OCI-LY7 (cell line): ENCODE data around the gene KCNJ2. TPM values are rescaled to one million over a fixed set of nuclear protein-coding genes. Genes with fewer than 3 reads are reported as not detected.

Experiments used
- BruUV-seq: library from RNA; stranded (reverse); fragments of 400-500 nt; replicated peaks from 2 replicates; lab custom pipeline; 2021; lab: Mats Ljungman, UMichigan
- CTCF ChIA-PET: fragments of 300-600 bp; sonication (Branson Sonifier 250); formaldehyde crosslinking; loops from one replicate; lab custom pipeline; 2022; ENCODE audit warnings: antibody characterized with exemption; ENCODE audit not compliant: unreplicated experiment; lab: Charles Lee
- POLR2A ChIA-PET: fragments of 300-600 bp; sonication (Branson Sonifier 250); formaldehyde crosslinking; loops from one replicate; lab custom pipeline; 2022; ENCODE audit warnings: antibody characterized with exemption; lab: Charles Lee
- DNase-seq: peaks from one replicate; pipeline ENCODE4 v3.0.0-alpha.2; 2015; ENCODE audit warnings: low spot score
- H2AFZ ChIP-seq: fragments of 200-600 bp; sonication (generic), shearing (Covaris generic); 2 replicates; pipeline ENCODE4 v1.6.1; 2014; ENCODE audit warnings: mild to moderate bottlenecking, antibody characterized with exemption, low read length, moderate library complexity
- H3K27ac ChIP-seq: fragments of 200-600 bp; sonication (generic); 2 replicates; pipeline ENCODE4 v1.5.1; 2014; ENCODE audit warnings: mixed run types, low read depth, mild to moderate bottlenecking, moderate library complexity, low read length, inconsistent platforms; ENCODE audit not compliant: poor library complexity, severe bottlenecking
- H3K36me3 ChIP-seq: fragments of 200-600 bp; sonication (generic); 2 replicates; pipeline ENCODE4 v1.6.1; 2014; ENCODE audit warnings: mild to moderate bottlenecking, antibody characterized with exemption, low read length, moderate library complexity, mixed read lengths; ENCODE audit not compliant: insufficient read depth
- H3K4me1 ChIP-seq: fragments of 200-600 bp; sonication (generic); 2 replicates; pipeline ENCODE4 v1.5.1; 2014; ENCODE audit warnings: mild to moderate bottlenecking, low read length; ENCODE audit not compliant: insufficient read depth, poor library complexity, severe bottlenecking
- H3K4me2 ChIP-seq: fragments of 200-600 bp; sonication (generic); 2 replicates; pipeline ENCODE4 v1.6.1; 2014; ENCODE audit warnings: mild to moderate bottlenecking, low read length
- H3K4me3 ChIP-seq: fragments of 200-600 bp; sonication (generic); 2 replicates; pipeline ENCODE4 v1.5.1; 2014; ENCODE audit warnings: mild to moderate bottlenecking, low read depth, low read length; ENCODE audit not compliant: poor library complexity, severe bottlenecking
- H3K79me2 ChIP-seq: fragments of 200-600 bp; sonication (generic); 2 replicates; pipeline ENCODE4 v1.6.1; 2016; ENCODE audit warnings: low read depth, mild to moderate bottlenecking, low read length, moderate library complexity, mixed read lengths; ENCODE audit not compliant: insufficient read depth
- H3K9me2 ChIP-seq: fragments of 200-600 bp; sonication (generic); 2 replicates; pipeline ENCODE4 v1.6.1; 2016; ENCODE audit warnings: mild to moderate bottlenecking, low read length, mixed read lengths; ENCODE audit not compliant: insufficient read depth
- H3K9me3 ChIP-seq: fragments of 200-600 bp; sonication (generic); 2 replicates; pipeline ENCODE4 v1.6.1; 2014; ENCODE audit warnings: mild to moderate bottlenecking, mixed run types, low read length, mixed read lengths
- H4K20me1 ChIP-seq: fragments of 200-600 bp; sonication (generic); 2 replicates; pipeline ENCODE4 v1.6.1; 2014; ENCODE audit warnings: mild to moderate bottlenecking, antibody characterized with exemption, low read length, moderate library complexity, mixed read lengths; ENCODE audit not compliant: insufficient read depth
- EZH2phosphoT487 ChIP-seq: fragments of 200-600 bp; sonication (generic); IDR thresholded peaks from 2 replicates; pipeline ENCODE4 v1.6.1; 2018; ENCODE audit warnings: low read depth, borderline replicate concordance, mild to moderate bottlenecking, mixed run types, antibody characterized with exemption, low read length, moderate library complexity, mixed read lengths
- intact Hi-C: fragments of 100-400 bp; cut with micrococcal nuclease; formaldehyde crosslinking; loops from one replicate; pipeline ENCODE4 v1.10.0; 2022; ENCODE audit not compliant: unreplicated experiment
- total RNA-seq, 2 experiments: library from RNA; depleted of rRNA in 1 of 2; stranded (reverse); fragments of >200 nt in 1 of 2; shearing (Covaris generic) in 1 of 2; gene quantifications; 2 replicates each; pipeline ENCODE4 v1.2.3, GENCODE V29; 2014 to 2022
- TF ChIP-seq, protein P1 (sequence below): fragments of 200-600 bp; sonication (generic); conservative IDR thresholded peaks from 2 replicates; pipeline ENCODE4 v1.5.1; 2014; ENCODE audit warnings: mild to moderate bottlenecking, antibody characterized with exemption, low read length, moderate library complexity, mixed read lengths

KCNJ2 gene
- total RNA-seq, 2 experiments from 2014 or later, result 0.55 to 0.88 TPM

DNA sequence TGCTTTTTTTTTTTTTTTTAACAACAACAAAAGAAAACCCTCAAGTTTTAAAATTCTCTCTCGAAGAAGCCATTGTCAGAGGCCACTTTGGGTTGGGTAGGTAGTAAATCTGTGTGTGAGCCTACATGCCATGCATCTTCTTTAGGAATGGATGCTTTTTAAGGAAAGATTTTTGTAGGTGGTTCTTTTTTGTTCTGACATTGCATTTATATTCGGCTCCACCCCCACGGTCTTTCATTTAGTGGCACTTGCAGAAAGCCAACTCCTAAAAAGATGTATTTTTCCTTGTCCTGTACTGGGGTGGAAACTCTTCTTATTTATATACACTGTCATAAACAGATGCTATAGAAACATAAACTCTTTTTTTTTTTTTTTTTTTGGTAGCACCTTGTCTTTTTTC, 35.1 kb downstream of the KCNJ2 start:
- no peaks in the 10 kb centered on the region for H3K9me3 ChIP-seq
- H2AFZ ChIP-seq, result no peak overlapping the region
- POLR2A ChIA-PET, result no interaction called here
- no peak overlapping the region for H3K4me2 ChIP-seq
- no peaks in the 10 kb centered on the region for H3K9me2 ChIP-seq
- H3K36me3 ChIP-seq, result no peaks in the 10 kb centered on the region
- H4K20me1 ChIP-seq, result no peaks in the 10 kb centered on the region
- no peaks in the 10 kb centered on the region for H3K4me1 ChIP-seq
- TF ChIP-seq, protein P1, sequence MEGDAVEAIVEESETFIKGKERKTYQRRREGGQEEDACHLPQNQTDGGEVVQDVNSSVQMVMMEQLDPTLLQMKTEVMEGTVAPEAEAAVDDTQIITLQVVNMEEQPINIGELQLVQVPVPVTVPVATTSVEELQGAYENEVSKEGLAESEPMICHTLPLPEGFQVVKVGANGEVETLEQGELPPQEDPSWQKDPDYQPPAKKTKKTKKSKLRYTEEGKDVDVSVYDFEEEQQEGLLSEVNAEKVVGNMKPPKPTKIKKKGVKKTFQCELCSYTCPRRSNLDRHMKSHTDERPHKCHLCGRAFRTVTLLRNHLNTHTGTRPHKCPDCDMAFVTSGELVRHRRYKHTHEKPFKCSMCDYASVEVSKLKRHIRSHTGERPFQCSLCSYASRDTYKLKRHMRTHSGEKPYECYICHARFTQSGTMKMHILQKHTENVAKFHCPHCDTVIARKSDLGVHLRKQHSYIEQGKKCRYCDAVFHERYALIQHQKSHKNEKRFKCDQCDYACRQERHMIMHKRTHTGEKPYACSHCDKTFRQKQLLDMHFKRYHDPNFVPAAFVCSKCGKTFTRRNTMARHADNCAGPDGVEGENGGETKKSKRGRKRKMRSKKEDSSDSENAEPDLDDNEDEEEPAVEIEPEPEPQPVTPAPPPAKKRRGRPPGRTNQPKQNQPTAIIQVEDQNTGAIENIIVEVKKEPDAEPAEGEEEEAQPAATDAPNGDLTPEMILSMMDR, result no peak
- TF ChIP-seq EZH2phosphoT487, result no peak
- no peak for DNase-seq
- CTCF ChIA-PET, result no interaction called here
- no peak overlapping the region for H3K27ac ChIP-seq
- H3K4me3 ChIP-seq, result no peak overlapping the region
- no peaks in the 10 kb centered on the region for H3K79me2 ChIP-seq
- intact Hi-C loops, result no loop called here
- BruUV-seq, result no TSS peak

DNA sequence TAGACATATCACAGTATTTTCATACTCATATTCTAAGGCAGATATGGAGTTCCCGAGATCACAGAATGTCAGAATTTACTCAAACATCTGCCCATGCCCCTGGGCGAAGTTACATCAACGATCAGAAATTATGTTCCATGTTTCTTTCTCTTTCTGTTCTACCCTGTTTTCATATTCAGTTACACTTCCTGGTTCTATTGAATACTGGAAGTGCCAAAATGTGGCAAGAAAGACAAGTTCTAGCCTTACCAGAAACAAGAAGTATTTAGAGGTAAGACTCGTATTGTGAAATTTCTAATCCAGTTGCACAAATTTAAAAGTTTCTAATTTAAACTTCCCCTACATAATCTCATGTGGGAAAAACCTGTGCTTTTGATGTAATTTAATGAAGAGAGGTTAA, 36.1 kb downstream of the KCNJ2 start:
- TF ChIP-seq, protein P1, result no peak
- TF ChIP-seq EZH2phosphoT487, result no peak
- ChIA-PET POLR2A (no interaction called here), CTCF (no interaction called here)
- Histone ChIP-seq H3K4me3 (no peak overlapping the region), H4K20me1 (no peaks in the 10 kb centered on the region), H3K9me2 (no peaks in the 10 kb centered on the region), H3K27ac (no peak overlapping the region), H3K4me2 (no peak overlapping the region), H3K4me1 (no peaks in the 10 kb centered on the region), H3K9me3 (no peaks in the 10 kb centered on the region), H3K79me2 (no peaks in the 10 kb centered on the region), H3K36me3 (no peaks in the 10 kb centered on the region), H2AFZ (no peak overlapping the region)
- no peak for DNase-seq
- intact Hi-C loops, result no loop called here
- BruUV-seq, result no TSS peak

DNA sequence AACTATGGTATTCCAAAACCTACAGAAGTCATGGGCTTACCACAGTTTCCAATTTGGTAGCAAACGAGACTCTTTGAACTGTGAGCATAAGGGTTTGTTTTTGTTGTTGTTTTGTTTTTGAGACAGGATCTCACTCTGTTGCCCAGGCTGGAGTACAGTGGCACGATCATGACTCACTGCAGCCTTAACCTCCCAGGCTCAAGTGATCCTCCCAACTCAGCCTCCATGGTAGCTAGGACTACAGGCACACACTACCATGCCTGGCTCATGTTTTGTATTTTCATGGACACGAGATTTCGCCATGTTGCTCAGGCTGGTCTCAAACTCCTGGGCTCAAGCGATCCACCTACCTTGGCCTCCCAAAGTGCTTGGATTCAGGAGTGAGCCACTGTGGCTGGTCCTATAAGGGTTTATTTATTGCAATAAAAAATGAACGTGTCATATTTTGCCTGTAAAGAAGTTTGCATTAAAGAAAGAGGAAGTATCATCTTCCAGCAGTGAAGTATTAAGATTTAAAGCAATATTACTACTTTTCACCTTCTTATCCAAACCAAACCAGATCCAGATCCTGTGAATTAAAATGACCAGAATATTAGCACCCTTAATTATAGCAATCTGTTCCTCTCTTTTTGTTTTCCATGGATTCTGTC, 37.2 kb downstream of the KCNJ2 start:
- Histone ChIP-seq H3K27ac (no peak overlapping the region), H3K4me1 (no peaks in the 10 kb centered on the region), H3K4me2 (no peak overlapping the region), H3K36me3 (no peaks in the 10 kb centered on the region), H2AFZ (no peak overlapping the region), H3K4me3 (no peak overlapping the region), H3K79me2 (no peaks in the 10 kb centered on the region), H4K20me1 (no peaks in the 10 kb centered on the region), H3K9me2 (no peaks in the 10 kb centered on the region), H3K9me3 (no peaks in the 10 kb centered on the region)
- BruUV-seq, result no TSS peak
- DNase-seq, result no peak
- CTCF ChIA-PET, result no interaction called here
- POLR2A ChIA-PET, result interaction anchor here (0.5 to 0.7 kb wide), 2 partner anchors 342 to 1007 kb away, joined by 3 read pairs; no protein-coding TSS in a partner anchor
- intact Hi-C loops, result no loop called here
- TF ChIP-seq, protein P1, result no peak
- TF ChIP-seq EZH2phosphoT487, result no peak
